HUES6 (cell line): Measurements from ENCODE around the gene PPARGC1A.

Experiments
- H3K27ac ChIP-seq: 2 replicates; pipeline ENCODE4 v1.7.0; 2013; ENCODE audit warnings: low read depth, mild to moderate bottlenecking, low read length, inconsistent platforms
- H3K27me3 ChIP-seq: 2 replicates; pipeline ENCODE4 v1.6.1; 2013; ENCODE audit warnings: low read length; ENCODE audit not compliant: control insufficient read depth, insufficient read depth
- H3K36me3 ChIP-seq: 2 replicates; pipeline ENCODE4 v1.6.1; 2013; ENCODE audit warnings: low read length; ENCODE audit not compliant: control insufficient read depth, insufficient read depth
- H3K4me1 ChIP-seq: 2 replicates; pipeline ENCODE4 v1.6.1; 2013; ENCODE audit warnings: low read length; ENCODE audit not compliant: control insufficient read depth, insufficient read depth
- H3K4me3 ChIP-seq: 2 replicates; pipeline ENCODE4 v1.5.1; 2013; ENCODE audit warnings: low read depth, low read length
- H3K9ac ChIP-seq: one replicate; pipeline ENCODE4 v1.6.1; 2013; ENCODE audit warnings: mild to moderate bottlenecking, low read length
- H3K9me3 ChIP-seq: 2 replicates; pipeline ENCODE4 v1.6.1; 2013; ENCODE audit warnings: low read depth, low read length; ENCODE audit not compliant: control insufficient read depth, insufficient read depth

Gene PPARGC1A

DNA sequence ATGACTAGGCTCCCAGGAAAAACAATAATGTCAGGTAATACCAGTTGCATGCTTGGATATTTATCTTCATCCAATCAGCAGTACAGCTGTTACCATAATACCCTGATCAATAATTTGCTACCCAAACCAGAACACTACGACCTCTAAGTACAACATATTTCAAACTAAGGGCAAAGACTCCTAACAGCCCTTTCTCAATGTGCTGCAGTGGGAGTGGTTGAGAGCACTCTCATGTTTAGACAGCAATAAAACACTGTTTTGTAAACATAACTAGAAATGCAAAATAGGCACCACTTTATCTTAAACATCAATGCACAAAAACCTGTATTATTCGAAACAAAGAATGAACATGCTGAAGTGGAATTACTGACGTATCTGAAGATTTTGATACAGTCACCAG lies 28.9 kb downstream of the PPARGC1A start:
- Histone ChIP-seq H3K4me3 (no peak overlapping the region), H3K27me3 (no peaks in the 10 kb centered on the region), H3K4me1 (peaks cover 10% of the 10 kb centered on the region; the same call in 1 of the 2 replicates), H3K9ac (no peak overlapping the region), H3K27ac (no peak overlapping the region), H3K36me3 (no peaks in the 10 kb centered on the region), H3K9me3 (0 out of 2 replicates have a peak, but pooled peaks cover 5% of the 10 kb centered on the region)

DNA sequence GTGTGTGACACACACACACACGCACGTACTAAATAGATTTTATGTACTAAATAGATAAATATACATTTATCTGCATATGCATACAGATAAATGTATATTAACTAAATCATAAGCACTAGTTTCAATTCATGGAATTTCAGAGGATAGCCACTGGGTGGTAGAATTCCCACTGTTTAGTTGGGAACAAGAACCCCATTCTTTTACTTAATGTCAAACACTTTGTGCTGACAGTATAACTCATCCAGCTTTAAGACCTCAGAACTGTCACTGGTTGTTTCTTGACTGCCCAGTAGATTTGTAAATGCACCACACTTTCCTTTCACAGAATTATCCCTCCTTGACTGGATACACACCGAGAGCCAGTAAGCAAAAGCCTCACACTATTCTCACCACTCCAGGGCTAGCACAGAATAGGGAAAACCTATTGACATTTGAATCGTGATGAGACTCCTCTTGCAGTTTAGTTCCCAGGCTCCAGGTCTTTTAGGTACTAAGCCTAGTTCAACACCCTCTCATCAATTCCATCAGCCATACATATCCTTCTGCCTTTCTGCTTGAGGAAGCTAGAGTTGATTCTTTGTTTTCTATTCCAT lies 32.4 kb downstream of the PPARGC1A start:
- no peak overlapping the region for H3K27ac ChIP-seq
- no peak overlapping the region for H3K4me3 ChIP-seq
- 0 out of 2 replicates have a peak, but pooled peaks cover 5% of the 10 kb centered on the region for H3K9me3 ChIP-seq
- no peaks in the 10 kb centered on the region for H3K36me3 ChIP-seq
- H3K27me3 ChIP-seq = no peaks in the 10 kb centered on the region
- peaks cover 10% of the 10 kb centered on the region; the same call in 1 of the 2 replicates for H3K4me1 ChIP-seq
- H3K9ac ChIP-seq = no peak overlapping the region

GRCh38 chr4:23856630-23857029 lies 33.2 kb downstream of the PPARGC1A start:
- Histone ChIP-seq H3K4me1 (peaks cover 18% of the 10 kb centered on the region), H3K9me3 (0 out of 2 replicates have a peak, but pooled peaks cover 5% of the 10 kb centered on the region), H3K27ac (0 out of 2 replicates have a peak overlapping the region, but pooled peaks have one; percentile 27), H3K9ac (no peak overlapping the region), H3K27me3 (no peaks in the 10 kb centered on the region), H3K4me3 (no peak overlapping the region), H3K36me3 (no peaks in the 10 kb centered on the region)

- H3K4me3 ChIP-seq = no peak overlapping the region
- H3K9ac ChIP-seq = no peak overlapping the region
- 0 out of 2 replicates have a peak, but pooled peaks cover 5% of the 10 kb centered on the region for H3K9me3 ChIP-seq
- 0 out of 2 replicates have a peak overlapping the region, but pooled peaks have one; percentile 27 for H3K27ac ChIP-seq
- H3K4me1 ChIP-seq = peaks cover 23% of the 10 kb centered on the region
- no peaks in the 10 kb centered on the region for H3K27me3 ChIP-seq
- H3K36me3 ChIP-seq = no peaks in the 10 kb centered on the region
Observed at GRCh38 chr4:23855912-23856605, 33.8 kb downstream of the PPARGC1A start.

DNA sequence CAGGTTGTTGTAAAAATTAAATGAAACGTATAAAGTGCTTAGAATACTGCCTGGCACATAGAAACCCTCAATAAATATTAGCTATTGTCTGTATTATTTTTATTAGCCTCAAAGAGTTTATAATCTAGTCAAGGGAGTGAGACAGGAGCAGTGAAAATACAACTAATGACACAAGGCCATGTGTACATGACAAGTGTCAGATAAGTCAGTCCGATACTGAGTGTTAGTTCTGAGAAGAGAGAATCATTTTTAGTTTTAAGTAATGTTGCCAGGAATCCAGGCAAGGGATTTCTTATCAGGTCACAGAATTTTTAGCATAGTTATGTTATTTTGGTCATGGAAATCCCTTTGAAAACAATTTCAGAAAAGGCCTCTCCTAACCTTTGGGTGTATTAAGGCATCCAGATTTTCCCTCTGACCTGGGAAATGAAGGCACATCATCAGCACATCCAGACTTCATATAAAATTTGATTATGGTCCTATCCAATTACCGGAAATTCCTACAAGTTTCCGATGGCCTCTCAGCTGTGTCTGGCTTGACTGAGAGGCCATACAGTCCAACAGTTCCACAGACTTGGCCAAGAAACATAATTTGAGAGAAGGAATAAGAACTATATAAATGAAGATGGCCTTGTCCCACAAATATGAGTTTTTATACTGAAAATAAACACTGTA lies 35.7 kb downstream of the PPARGC1A start:
- no peaks in the 10 kb centered on the region for H3K27me3 ChIP-seq
- H3K4me1 ChIP-seq = peaks cover 23% of the 10 kb centered on the region
- H3K9ac ChIP-seq = no peak overlapping the region
- H3K9me3 ChIP-seq = 0 out of 2 replicates have a peak, but pooled peaks cover 5% of the 10 kb centered on the region
- H3K4me3 ChIP-seq = no peak overlapping the region
- H3K36me3 ChIP-seq = no peaks in the 10 kb centered on the region
- no peak overlapping the region for H3K27ac ChIP-seq

GRCh38 chr4:23851464-23851863 lies 38.4 kb downstream of the PPARGC1A start:
- H3K9me3 ChIP-seq = no peaks in the 10 kb centered on the region
- H3K9ac ChIP-seq = no peak overlapping the region
- no peaks in the 10 kb centered on the region for H3K36me3 ChIP-seq
- H3K4me1 ChIP-seq = peaks cover 18% of the 10 kb centered on the region
- H3K4me3 ChIP-seq = no peak overlapping the region; the same call in 1 of the 2 replicates
- H3K27me3 ChIP-seq = no peaks in the 10 kb centered on the region
- H3K27ac ChIP-seq = no peak overlapping the region

GRCh38 chr4:23847158-23847557 lies 42.7 kb downstream of the PPARGC1A start:
- no peaks in the 10 kb centered on the region for H3K36me3 ChIP-seq
- no peak overlapping the region for H3K4me3 ChIP-seq
- peaks cover 10% of the 10 kb centered on the region for H3K4me1 ChIP-seq
- H3K27ac ChIP-seq = no peak overlapping the region
- H3K9ac ChIP-seq = no peak overlapping the region
- no peaks in the 10 kb centered on the region for H3K9me3 ChIP-seq
- H3K27me3 ChIP-seq = no peaks in the 10 kb centered on the region

DNA sequence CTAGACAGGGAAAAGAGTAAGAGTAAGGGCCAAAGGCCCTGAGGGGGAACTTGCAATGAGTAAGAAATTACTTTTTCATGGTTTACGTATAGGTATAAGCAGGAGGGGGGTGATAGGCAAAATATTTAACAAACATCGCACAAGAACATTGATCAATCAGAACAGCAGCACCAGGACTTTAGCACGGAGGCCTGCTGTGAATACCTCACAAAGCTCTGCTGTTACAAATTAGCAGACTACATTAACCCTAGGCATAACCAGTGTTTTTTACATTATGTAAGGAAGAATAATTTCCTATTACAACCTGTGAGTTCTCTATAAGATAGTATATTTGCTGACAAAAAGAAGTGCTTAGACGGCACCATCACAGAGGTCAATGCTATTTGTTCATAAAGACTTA lies 44.9 kb downstream of the PPARGC1A start:
- Histone ChIP-seq H3K4me3 (no peak overlapping the region), H3K36me3 (no peaks in the 10 kb centered on the region), H3K9ac (no peak overlapping the region), H3K9me3 (no peaks in the 10 kb centered on the region), H3K27ac (no peak overlapping the region), H3K27me3 (no peaks in the 10 kb centered on the region), H3K4me1 (no peaks in the 10 kb centered on the region)

- Histone ChIP-seq H3K4me1 (no peaks in the 10 kb centered on the region), H3K36me3 (no peaks in the 10 kb centered on the region), H3K9ac (no peak overlapping the region), H3K9me3 (no peaks in the 10 kb centered on the region), H3K27ac (no peak overlapping the region), H3K4me3 (no peak overlapping the region), H3K27me3 (no peaks in the 10 kb centered on the region)
Observed at GRCh38 chr4:23839279-23839678, 50.6 kb downstream of the PPARGC1A start.

DNA sequence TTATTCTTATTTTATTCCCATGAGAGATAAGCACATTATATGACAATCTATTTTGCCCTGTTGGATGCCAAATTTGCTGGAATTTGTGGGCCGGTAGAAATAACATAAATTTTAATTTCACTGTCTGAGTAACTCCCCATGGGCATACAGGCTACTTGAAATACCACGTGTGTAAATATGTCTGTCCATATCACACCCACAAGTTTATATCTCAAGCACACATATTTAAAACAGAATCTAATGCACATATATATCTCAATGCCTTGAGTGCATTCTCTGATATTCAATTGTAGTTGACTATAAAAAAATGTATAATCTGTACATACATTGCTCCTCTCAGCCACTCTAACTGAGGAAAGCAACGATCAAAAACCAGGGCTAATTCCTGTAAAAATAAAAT lies 51.2 kb downstream of the PPARGC1A start:
- Histone ChIP-seq H3K9ac (no peak overlapping the region), H3K9me3 (no peaks in the 10 kb centered on the region)

DNA sequence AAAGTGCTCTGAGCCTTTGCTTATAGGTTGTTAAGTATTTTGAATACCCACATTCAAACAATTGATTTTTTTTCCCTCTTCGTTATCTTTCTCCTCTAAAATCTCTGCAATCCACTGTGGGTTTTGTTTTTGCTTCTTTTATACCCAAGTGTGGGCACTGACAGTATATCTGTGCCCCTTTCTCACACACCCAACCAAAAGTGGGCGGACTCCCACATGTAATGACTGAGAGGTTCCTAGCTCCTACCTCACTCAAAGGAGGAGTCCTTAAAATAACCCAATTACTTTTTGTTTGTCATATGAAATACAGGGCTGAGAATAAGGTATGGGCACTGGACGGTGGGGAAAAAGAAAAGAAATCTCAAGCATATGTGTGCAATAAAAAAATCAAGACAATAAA lies 51.7 kb downstream of the PPARGC1A start:
- no peak overlapping the region for H3K9ac ChIP-seq
- H3K27me3 ChIP-seq = no peaks in the 10 kb centered on the region
- H3K4me1 ChIP-seq = no peaks in the 10 kb centered on the region
- no peak overlapping the region for H3K4me3 ChIP-seq
- no peak overlapping the region for H3K27ac ChIP-seq
- H3K36me3 ChIP-seq = no peaks in the 10 kb centered on the region
- no peaks in the 10 kb centered on the region for H3K9me3 ChIP-seq

More for the DNA sequence above, 51.2 kb downstream of the PPARGC1A start:
- no peak overlapping the region for H3K4me3 ChIP-seq
- no peaks in the 10 kb centered on the region for H3K27me3 ChIP-seq
- no peaks in the 10 kb centered on the region for H3K4me1 ChIP-seq
- no peaks in the 10 kb centered on the region for H3K36me3 ChIP-seq
- no peak overlapping the region for H3K27ac ChIP-seq
